HCT116 (cell line): ENCODE measurements around the gene SPON1. TPM values are rescaled to one million over a fixed set of nuclear protein-coding genes. Genes with fewer than 3 reads are reported as not detected.

Experiments
- ATAC-seq: fragments of 200-7000 bp; cut with Tn5 transposase; 2 replicates; pipeline ENCODE4 v1.9.1; 2020; ENCODE audit warnings: mild to moderate bottlenecking, moderate library complexity
- BruUV-seq: library from RNA; stranded (reverse); fragments of 400-500 nt; replicated peaks from 2 replicates; lab custom pipeline; 2021; lab: Mats Ljungman, UMichigan
- CTCF ChIA-PET: fragments of 300-600 bp; sonication (Branson Sonifier 250); formaldehyde crosslinking; loops from one replicate; lab custom pipeline; 2021; ENCODE audit warnings: antibody characterized with exemption; lab: Charles Lee
- POLR2A ChIA-PET: fragments of 300-600, 350-600 bp; sonication (Branson Sonifier 250); formaldehyde crosslinking; loops from one replicate; lab custom pipeline; 2021; ENCODE audit warnings: antibody characterized with exemption; lab: Charles Lee
- RAD21 ChIA-PET, 2 experiments: fragments of 300-600 bp; sonication (Branson Sonifier 250); formaldehyde crosslinking; loops; one replicate each; lab custom pipeline; 2023; ENCODE audit warnings: low total read pairs in 2 of 2; ENCODE audit not compliant: uncharacterized antibody in 2 of 2, unreplicated experiment in 2 of 2, low non-redundant PET in 1 of 2; lab: Charles Lee
- DNase-seq: peaks from one replicate; pipeline ENCODE4 v3.0.0-alpha.2; 2010; ENCODE audit warnings: low read depth, low spot score
- H2AFZ ChIP-seq: fragments of 200-600 bp; shearing (Covaris generic), sonication (generic); 2 replicates; pipeline ENCODE4 v1.6.1; 2017; ENCODE audit warnings: low read depth, mixed run types, mixed read lengths, antibody characterized with exemption, low read length; ENCODE audit not compliant: poor library complexity, severe bottlenecking
- H3K27ac ChIP-seq: 2 replicates; pipeline ENCODE4 v1.5.1; 2012; ENCODE audit warnings: low read depth, low read length
- H3K27me3 ChIP-seq: fragments of 200-600 bp; sonication (generic); 2 replicates; pipeline ENCODE4 v1.6.1; 2016; ENCODE audit warnings: mixed run types, low read length, mixed read lengths; ENCODE audit not compliant: insufficient read depth
- H3K36me3 ChIP-seq, 2 experiments: fragments of 200-500 bp in 1 of 2; fragments of 200-600 bp in 1 of 2; sonication (Bioruptor generic) in 1 of 2; sonication (generic) in 1 of 2; 2 replicates each; pipeline versions ENCODE4 v1.5.1 to v1.6.1; 2014 to 2016; ENCODE audit warnings: low read length in 2 of 2, inconsistent platforms in 1 of 2, mixed read lengths in 1 of 2, mixed run types in 1 of 2; ENCODE audit not compliant: insufficient read depth in 2 of 2, control insufficient read depth in 1 of 2
- H3K4me1 ChIP-seq, 2 experiments: fragments of 200-600 bp in 1 of 2; sonication (generic) in 1 of 2; 2 replicates each; pipeline versions ENCODE4 v1.5.1 to v1.6.1; 2012 to 2017; ENCODE audit warnings: low read length in 2 of 2, inconsistent platforms in 1 of 2, mild to moderate bottlenecking in 1 of 2, mixed read lengths in 1 of 2, mixed run types in 1 of 2, moderate library complexity in 1 of 2; ENCODE audit not compliant: insufficient read depth in 2 of 2, control insufficient read depth in 1 of 2
- H3K4me2 ChIP-seq: fragments of 200-600 bp; sonication (generic); 2 replicates; pipeline ENCODE4 v1.6.1; 2017; ENCODE audit warnings: mixed run types, low read length, mixed read lengths
- H3K4me3 ChIP-seq, 2 experiments: fragments of 200-600 bp in 1 of 2; sonication (generic) in 1 of 2; replicated peaks in 1 of 2; 2 replicates each; pipeline ENCODE4 v1.5.1; 2011 to 2016; ENCODE audit warnings: low read length in 2 of 2, control low read depth in 1 of 2, low read depth in 1 of 2, mild to moderate bottlenecking in 1 of 2, mixed read lengths in 1 of 2, mixed run types in 1 of 2
- H3K79me2 ChIP-seq: fragments of 200-600 bp; sonication (generic); 2 replicates; pipeline ENCODE4 v1.6.1; 2017; ENCODE audit warnings: mild to moderate bottlenecking, mixed run types, low read length, moderate library complexity, mixed read lengths; ENCODE audit not compliant: insufficient read depth
- H3K9ac ChIP-seq: fragments of 200-600 bp; sonication (generic); 2 replicates; pipeline ENCODE4 v1.6.1; 2016; ENCODE audit warnings: low read length, mixed read lengths
- H3K9me2 ChIP-seq: fragments of 200-600 bp; sonication (generic), shearing (Covaris generic); 2 replicates; pipeline ENCODE4 v1.6.1; 2017; ENCODE audit warnings: mixed run types, mild to moderate bottlenecking, moderate library complexity; ENCODE audit not compliant: insufficient read depth
- H3K9me3 ChIP-seq, 2 experiments: fragments of 200-500 bp in 1 of 2; fragments of 200-600 bp in 1 of 2; sonication (Bioruptor generic) in 1 of 2; sonication (generic) in 1 of 2; 2 replicates each; pipeline ENCODE4 v1.6.1; 2014 to 2017; ENCODE audit warnings: low read length in 2 of 2, mixed read lengths in 2 of 2, inconsistent platforms in 1 of 2, low read depth in 1 of 2, mild to moderate bottlenecking in 1 of 2, mixed run types in 1 of 2, moderate library complexity in 1 of 2; ENCODE audit not compliant: control insufficient read depth in 1 of 2, insufficient read depth in 1 of 2
- H4K20me1 ChIP-seq: fragments of 200-600 bp; sonication (generic), shearing (Covaris generic); 2 replicates; pipeline ENCODE4 v1.6.1; 2017; ENCODE audit warnings: mixed run types, mild to moderate bottlenecking, moderate library complexity; ENCODE audit not compliant: insufficient read depth
- CBX3 ChIP-seq: IDR thresholded peaks from 2 replicates; pipeline ENCODE4 v1.6.1; 2012; ENCODE audit warnings: low read depth
- EGR1 ChIP-seq: IDR thresholded peaks from 2 replicates; pipeline ENCODE4 v1.6.1; 2012; ENCODE audit warnings: low read depth
- ELF1 ChIP-seq: IDR thresholded peaks from 2 replicates; pipeline ENCODE4 v1.6.1; 2012; ENCODE audit warnings: low read depth, borderline replicate concordance
- EZH2 ChIP-seq: fragments of 200-600 bp; sonication (generic); IDR thresholded peaks from 2 replicates; pipeline ENCODE4 v1.6.1; 2017; ENCODE audit warnings: antibody characterized with exemption, mixed run types
- EZH2phosphoT487 ChIP-seq: fragments of 200-600 bp; IDR thresholded peaks from 2 replicates; pipeline ENCODE4 v1.6.1; 2018; ENCODE audit warnings: antibody characterized with exemption, borderline replicate concordance
- POLR2A ChIP-seq: IDR thresholded peaks from 2 replicates; pipeline ENCODE4 v1.7.0; 2011; ENCODE audit warnings: borderline replicate concordance; ENCODE audit not compliant: insufficient read depth, insufficient read length; ENCODE audit errors: extremely low read depth
- POLR2AphosphoS5 ChIP-seq: IDR thresholded peaks from 2 replicates; pipeline ENCODE4 v1.6.1; 2011; ENCODE audit warnings: mild to moderate bottlenecking, low read depth, low read length, moderate library complexity
- RAD21 ChIP-seq: IDR thresholded peaks from 2 replicates; pipeline ENCODE4 v1.6.1; 2012; ENCODE audit warnings: low read depth, mild to moderate bottlenecking
- SIN3A ChIP-seq: IDR thresholded peaks from 2 replicates; pipeline ENCODE4 v1.6.1; 2012; ENCODE audit warnings: low read depth
- SP1 ChIP-seq: IDR thresholded peaks from 2 replicates; pipeline ENCODE4 v1.6.1; 2012; ENCODE audit warnings: low read depth
- SRF ChIP-seq: IDR thresholded peaks from 2 replicates; pipeline ENCODE4 v1.6.1; 2012; ENCODE audit warnings: low read depth
- TCF7L2 ChIP-seq: IDR thresholded peaks from 2 replicates; pipeline ENCODE4 v1.7.0; 2011; ENCODE audit warnings: borderline replicate concordance, inconsistent platforms; ENCODE audit not compliant: insufficient read depth, insufficient read length; ENCODE audit errors: extremely low read depth
- YY1 ChIP-seq: IDR thresholded peaks from 2 replicates; pipeline ENCODE4 v1.6.1; 2011; ENCODE audit warnings: low read length, low read depth, moderate library complexity, mild to moderate bottlenecking; ENCODE audit not compliant: insufficient replicate concordance; ENCODE audit errors: extremely low read depth
- ZFX ChIP-seq: fragments of 450-650 bp; IDR thresholded peaks from 2 replicates; pipeline ENCODE4 v1.6.1; 2017
- ZNF274 ChIP-seq: fragments of 200-500 bp; sonication (Bioruptor generic); IDR thresholded peaks from 2 replicates; pipeline ENCODE4 v1.6.1; 2014; ENCODE audit warnings: mild to moderate bottlenecking, low read depth, low read length, inconsistent platforms
- intact Hi-C: fragments of 100-400 bp; cut with micrococcal nuclease; formaldehyde crosslinking; loops from 2 replicates; pipeline ENCODE4 v1.10.0; 2022
- total RNA-seq: library from RNA; stranded (reverse); gene quantifications from one replicate; pipeline ENCODE4 v1.2.1, GENCODE V29; 2021; ENCODE audit not compliant: unreplicated experiment
- TF ChIP-seq, protein P1 (sequence below), 3 experiments: fragments of 200-600 bp in 1 of 3; sonication (generic) in 1 of 3; IDR thresholded peaks in 2 of 3; conservative IDR thresholded peaks in 1 of 3; 2 replicates each; pipeline ENCODE4 v1.5.1; 2012 to 2017; ENCODE audit warnings: low read depth in 2 of 3, low read length in 2 of 3, antibody characterized with exemption in 1 of 3, borderline replicate concordance in 1 of 3, control low read depth in 1 of 3, mild to moderate bottlenecking in 1 of 3, mixed read lengths in 1 of 3, mixed run types in 1 of 3, moderate library complexity in 1 of 3; ENCODE audit not compliant: insufficient read depth in 1 of 3
- TF ChIP-seq, protein P2 (sequence below): IDR thresholded peaks from 2 replicates; pipeline ENCODE4 v1.6.1; 2011; ENCODE audit warnings: mild to moderate bottlenecking, low read length, moderate library complexity; ENCODE audit not compliant: insufficient replicate concordance; ENCODE audit errors: extremely low read depth
- TF ChIP-seq, protein P3 (sequence below): IDR thresholded peaks from 2 replicates; pipeline ENCODE4 v1.6.1; 2012

SPON1 gene
- total RNA-seq, 1 experiment from 2014 or later = 0.17 TPM

DNA sequence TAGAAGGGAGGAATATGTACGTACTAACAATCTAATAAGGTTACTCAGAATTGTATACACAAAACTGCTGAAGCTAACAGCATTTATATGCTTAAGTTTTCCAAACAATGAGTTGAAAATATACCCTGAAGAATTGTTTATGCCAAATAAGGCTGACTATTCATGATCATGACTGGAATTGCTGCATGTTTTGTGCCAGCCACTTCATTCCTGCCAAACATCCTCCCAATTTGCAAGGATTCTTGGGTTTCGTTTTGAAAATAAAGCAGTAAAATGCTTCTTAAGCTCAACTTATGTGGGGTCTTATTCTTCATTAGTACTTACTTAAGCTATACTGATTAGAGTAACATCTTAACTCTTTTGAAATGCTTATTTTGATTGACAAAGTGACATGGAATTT lies 149.0 kb downstream of the SPON1 start:
- Histone ChIP-seq H3K36me3 (no peaks in the 10 kb centered on the region), H3K4me1 (no peaks in the 10 kb centered on the region), H2AFZ (no peak overlapping the region), H3K27me3 (peaks cover 9% of the 10 kb centered on the region), H3K4me2 (no peak overlapping the region), H3K9me2 (no peaks in the 10 kb centered on the region), H3K79me2 (no peaks in the 10 kb centered on the region), H4K20me1 (no peaks in the 10 kb centered on the region), H3K9me3 (no peaks in the 10 kb centered on the region), H3K27ac (no peak overlapping the region), H3K9ac (no peak overlapping the region), H3K4me3 (no peak overlapping the region)
- BruUV-seq = no TSS peak
- intact Hi-C loops = no loop called here
- DNase-seq (no peak), ATAC-seq (no peak)
- no peak for TF ChIP-seq YY1
- TF ChIP-seq EGR1 = no peak
- no peak for TF ChIP-seq SP1
- TF ChIP-seq EZH2phosphoT487 = no peak
- TF ChIP-seq, protein P1, sequence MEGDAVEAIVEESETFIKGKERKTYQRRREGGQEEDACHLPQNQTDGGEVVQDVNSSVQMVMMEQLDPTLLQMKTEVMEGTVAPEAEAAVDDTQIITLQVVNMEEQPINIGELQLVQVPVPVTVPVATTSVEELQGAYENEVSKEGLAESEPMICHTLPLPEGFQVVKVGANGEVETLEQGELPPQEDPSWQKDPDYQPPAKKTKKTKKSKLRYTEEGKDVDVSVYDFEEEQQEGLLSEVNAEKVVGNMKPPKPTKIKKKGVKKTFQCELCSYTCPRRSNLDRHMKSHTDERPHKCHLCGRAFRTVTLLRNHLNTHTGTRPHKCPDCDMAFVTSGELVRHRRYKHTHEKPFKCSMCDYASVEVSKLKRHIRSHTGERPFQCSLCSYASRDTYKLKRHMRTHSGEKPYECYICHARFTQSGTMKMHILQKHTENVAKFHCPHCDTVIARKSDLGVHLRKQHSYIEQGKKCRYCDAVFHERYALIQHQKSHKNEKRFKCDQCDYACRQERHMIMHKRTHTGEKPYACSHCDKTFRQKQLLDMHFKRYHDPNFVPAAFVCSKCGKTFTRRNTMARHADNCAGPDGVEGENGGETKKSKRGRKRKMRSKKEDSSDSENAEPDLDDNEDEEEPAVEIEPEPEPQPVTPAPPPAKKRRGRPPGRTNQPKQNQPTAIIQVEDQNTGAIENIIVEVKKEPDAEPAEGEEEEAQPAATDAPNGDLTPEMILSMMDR (IDR thresholded peaks at IDR 0.05 in 2 of 3, conservative IDR thresholded peaks at IDR 0.05 in 1 of 3; ENCODE audit: borderline replicate concordance in 1 of 3, insufficient read depth in 1 of 3, low read depth in 2 of 3, low read length in 2 of 3) = no peak
- no peak for TF ChIP-seq ZFX
- TF ChIP-seq SRF = no peak
- TF ChIP-seq ZNF274 = no peak
- TF ChIP-seq POLR2AphosphoS5 = no peak
- CTCF ChIA-PET = no interaction called here
- POLR2A ChIA-PET = no interaction called here
- RAD21 ChIA-PET = no interaction called here

DNA sequence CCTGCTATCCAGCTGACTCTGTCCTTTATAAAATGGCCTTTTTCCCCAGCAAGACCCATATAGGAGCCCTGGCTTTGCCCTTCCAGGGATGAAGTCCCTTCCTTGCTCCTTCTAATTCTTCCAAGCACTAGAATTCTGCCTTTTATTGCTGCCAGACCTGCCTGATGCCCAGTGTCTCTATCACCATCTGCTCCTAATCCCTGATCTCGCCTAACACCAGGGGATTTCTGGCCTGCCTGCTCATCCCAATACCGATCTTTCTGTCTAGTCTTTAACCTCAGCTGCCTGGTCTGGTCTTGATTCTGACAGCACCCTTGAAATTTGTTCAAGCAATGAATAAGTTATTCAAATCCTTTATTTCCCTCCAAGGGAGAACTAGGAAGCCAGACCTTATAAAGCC lies 150.2 kb downstream of the SPON1 start:
- no peaks in the 10 kb centered on the region for H3K4me1 ChIP-seq
- RAD21 ChIA-PET = no interaction called here
- POLR2A ChIA-PET = no interaction called here
- H3K36me3 ChIP-seq = no peaks in the 10 kb centered on the region
- H3K27me3 ChIP-seq = peaks cover 9% of the 10 kb centered on the region; the same call in 1 of the 2 replicates
- H2AFZ ChIP-seq = no peak overlapping the region
- intact Hi-C loops = no loop called here
- no peaks in the 10 kb centered on the region for H3K9me2 ChIP-seq
- H3K27ac ChIP-seq = no peak overlapping the region
- no TSS peak for BruUV-seq
- H3K9me3 ChIP-seq = no peaks in the 10 kb centered on the region
- no peak overlapping the region for H3K4me2 ChIP-seq
- ATAC-seq (no peak), DNase-seq (no peak)
- CTCF ChIA-PET = no interaction called here
- no peaks in the 10 kb centered on the region for H4K20me1 ChIP-seq
- H3K4me3 ChIP-seq = no peak overlapping the region
- H3K9ac ChIP-seq = no peak overlapping the region
- H3K79me2 ChIP-seq = no peaks in the 10 kb centered on the region
- no peak for TF ChIP-seq YY1
- TF ChIP-seq POLR2A = no peak
- no peak for TF ChIP-seq RAD21
- no peak for TF ChIP-seq EGR1
- TF ChIP-seq, protein P2, sequence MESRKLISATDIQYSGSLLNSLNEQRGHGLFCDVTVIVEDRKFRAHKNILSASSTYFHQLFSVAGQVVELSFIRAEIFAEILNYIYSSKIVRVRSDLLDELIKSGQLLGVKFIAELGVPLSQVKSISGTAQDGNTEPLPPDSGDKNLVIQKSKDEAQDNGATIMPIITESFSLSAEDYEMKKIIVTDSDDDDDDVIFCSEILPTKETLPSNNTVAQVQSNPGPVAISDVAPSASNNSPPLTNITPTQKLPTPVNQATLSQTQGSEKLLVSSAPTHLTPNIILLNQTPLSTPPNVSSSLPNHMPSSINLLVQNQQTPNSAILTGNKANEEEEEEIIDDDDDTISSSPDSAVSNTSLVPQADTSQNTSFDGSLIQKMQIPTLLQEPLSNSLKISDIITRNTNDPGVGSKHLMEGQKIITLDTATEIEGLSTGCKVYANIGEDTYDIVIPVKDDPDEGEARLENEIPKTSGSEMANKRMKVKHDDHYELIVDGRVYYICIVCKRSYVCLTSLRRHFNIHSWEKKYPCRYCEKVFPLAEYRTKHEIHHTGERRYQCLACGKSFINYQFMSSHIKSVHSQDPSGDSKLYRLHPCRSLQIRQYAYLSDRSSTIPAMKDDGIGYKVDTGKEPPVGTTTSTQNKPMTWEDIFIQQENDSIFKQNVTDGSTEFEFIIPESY = no peak
- TF ChIP-seq EZH2phosphoT487 = no peak
- no peak for TF ChIP-seq CBX3
- TF ChIP-seq TCF7L2 = no peak
- TF ChIP-seq SIN3A = no peak
- no peak for TF ChIP-seq ZNF274
- TF ChIP-seq, protein P3, sequence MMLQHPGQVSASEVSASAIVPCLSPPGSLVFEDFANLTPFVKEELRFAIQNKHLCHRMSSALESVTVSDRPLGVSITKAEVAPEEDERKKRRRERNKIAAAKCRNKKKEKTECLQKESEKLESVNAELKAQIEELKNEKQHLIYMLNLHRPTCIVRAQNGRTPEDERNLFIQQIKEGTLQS = no peak
- TF ChIP-seq ELF1 = no peak
- TF ChIP-seq EZH2 = no peak
